Upper lobe of right lung (tissue), 1 donor: ENCODE results near the gene MYL12A. TPM values are rescaled to one million over a fixed set of nuclear protein-coding genes. Genes with fewer than 3 reads are reported as not detected.

Source experiments
- ATAC-seq: fragments of 200-7000 bp; cut with Tn5 transposase; one replicate; pipeline ENCODE4 v1.9.1; 2020; ENCODE audit warnings: mild to moderate bottlenecking, moderate library complexity
- DNase-seq: peaks from one replicate; pipeline ENCODE4 v3.0.0-alpha.2; 2020
- H3K27ac ChIP-seq: fragments of 200-600 bp; one replicate; pipeline ENCODE4 v1.8.0; 2022
- H3K27me3 ChIP-seq: fragments of 200-600 bp; one replicate; pipeline ENCODE4 v1.8.0; 2022; ENCODE audit warnings: mild to moderate bottlenecking
- H3K36me3 ChIP-seq: fragments of 200-600 bp; one replicate; pipeline ENCODE4 v1.8.0; 2022
- H3K4me1 ChIP-seq: fragments of 200-600 bp; one replicate; pipeline ENCODE4 v1.8.0; 2022
- H3K4me3 ChIP-seq: fragments of 200-600 bp; one replicate; pipeline ENCODE4 v1.8.0; 2022; ENCODE audit warnings: mild to moderate bottlenecking
- H3K9me3 ChIP-seq: fragments of 200-600 bp; one replicate; pipeline ENCODE4 v1.8.0; 2022
- CTCF ChIP-seq: fragments of 200-600 bp; IDR thresholded peaks from one replicate; pipeline ENCODE4 v1.8.0; 2022; ENCODE audit warnings: antibody characterized with exemption
- intact Hi-C: fragments of 100-400 bp; cut with DNase I; formaldehyde crosslinking; loops from one replicate; pipeline ENCODE4 v1.11.0; 2022
- total RNA-seq: library from RNA; stranded (reverse); fragmentation: NEBNext Ultra II Directional; extraction: Animal tissue kit (Norgen Biotek cat#: 25700); gene quantifications from one replicate; pipeline ENCODE4 v1.2.1, GENCODE V29; 2021
- donor health status: DM: no; HTN: yes; CAD: no; lungs with severe emphysema.

The MYL12A gene
- total RNA-seq, 1 donor from 2014 or later: 571 TPM

- Histone ChIP-seq H3K4me1 (peaks cover 67% of the 10 kb centered on the region), H3K27me3 (no peaks in the 10 kb centered on the region), H3K9me3 (no peaks in the 10 kb centered on the region), H3K36me3 (no peaks in the 10 kb centered on the region), H3K27ac (no peak overlapping the region), H3K4me3 (no peak overlapping the region)
- TF ChIP-seq CTCF: no peak
- ATAC-seq (no peak), DNase-seq (no peak)
- intact Hi-C loops: no loop called here
Observed at GRCh38 chr18:3265564-3266033, 18.0 kb downstream of the MYL12A start.

GRCh38 chr18:3266062-3266608 lies 18.5 kb downstream of the MYL12A start:
- Histone ChIP-seq H3K4me1 (peaks cover 69% of the 10 kb centered on the region), H3K9me3 (no peaks in the 10 kb centered on the region), H3K27me3 (no peaks in the 10 kb centered on the region), H3K36me3 (no peaks in the 10 kb centered on the region), H3K27ac (no peak overlapping the region), H3K4me3 (no peak overlapping the region)
- no peak for DNase-seq
- no peak for ATAC-seq
- intact Hi-C loops: no loop called here
- TF ChIP-seq CTCF: no peak

GRCh38 chr18:3268306-3268705 lies 20.7 kb downstream of the MYL12A start:
- no peak for ATAC-seq
- peaks cover 6% of the 10 kb centered on the region for H3K36me3 ChIP-seq
- no peaks in the 10 kb centered on the region for H3K27me3 ChIP-seq
- H3K4me1 ChIP-seq: peaks cover 76% of the 10 kb centered on the region
- intact Hi-C loops: no loop called here
- H3K9me3 ChIP-seq: no peaks in the 10 kb centered on the region
- no peak overlapping the region for H3K27ac ChIP-seq
- no peak for DNase-seq
- H3K4me3 ChIP-seq: no peak overlapping the region
- TF ChIP-seq CTCF: no peak

- Histone ChIP-seq H3K36me3 (peaks cover 17% of the 10 kb centered on the region), H3K4me1 (peaks cover 65% of the 10 kb centered on the region), H3K4me3 (no peak overlapping the region), H3K27ac (no peak overlapping the region), H3K27me3 (no peaks in the 10 kb centered on the region), H3K9me3 (no peaks in the 10 kb centered on the region)
- DNase-seq (no peak), ATAC-seq (peak; percentile 59)
- no peak for TF ChIP-seq CTCF
- intact Hi-C loops: no loop called here
Observed at GRCh38 chr18:3269241-3269913, 21.8 kb downstream of the MYL12A start.

GRCh38 chr18:3269914-3270299 lies 22.3 kb downstream of the MYL12A start:
- intact Hi-C loops: no loop called here
- no peak for TF ChIP-seq CTCF
- H3K4me3 ChIP-seq: no peak overlapping the region
- DNase-seq (no peak), ATAC-seq (peak; percentile 30)
- peaks cover 22% of the 10 kb centered on the region for H3K36me3 ChIP-seq
- H3K4me1 ChIP-seq: peaks cover 60% of the 10 kb centered on the region
- H3K27me3 ChIP-seq: no peaks in the 10 kb centered on the region
- no peak overlapping the region for H3K27ac ChIP-seq
- no peaks in the 10 kb centered on the region for H3K9me3 ChIP-seq
